ENCODE measurements around the gene COLQ.
"Not testable (repeated sequence)": the region's sequence is repeated elsewhere in the genome, so short reads cannot be mapped to it uniquely, and the experiment has no call there.

The COLQ gene

DNA sequence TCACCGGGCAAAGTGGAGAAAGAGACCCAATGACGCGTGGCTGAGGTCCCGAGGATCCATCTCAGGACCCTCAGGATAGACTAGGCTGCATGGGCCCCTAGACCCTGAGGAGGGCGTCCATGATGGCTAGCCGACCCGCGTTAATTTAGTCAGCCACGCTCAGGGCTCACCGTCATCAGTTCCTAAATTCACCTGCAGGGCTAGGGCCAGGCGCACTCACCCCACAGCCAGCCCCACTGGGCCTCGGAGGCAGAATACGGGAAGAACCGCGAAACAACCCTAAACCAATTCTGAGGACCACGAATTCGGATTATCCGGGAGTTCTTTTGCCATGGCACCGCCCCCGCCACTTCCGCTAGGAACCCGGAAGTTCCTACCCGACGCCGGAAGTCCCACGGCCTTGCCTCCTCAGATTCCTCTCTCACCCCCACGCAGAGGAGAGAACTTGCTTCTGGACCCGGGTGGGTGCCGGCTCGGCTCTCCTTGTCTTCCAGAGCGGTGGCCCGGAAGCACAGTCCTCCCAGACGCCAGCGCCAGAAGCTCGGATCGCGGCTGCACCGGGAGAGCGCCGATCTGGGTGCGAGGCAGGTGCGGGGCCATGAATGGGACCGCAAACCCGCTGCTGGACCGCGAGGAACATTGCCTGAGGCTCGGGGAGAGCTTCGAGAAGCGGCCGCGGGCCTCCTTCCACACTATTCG is 94.2 kb downstream of the COLQ start, which contains the start of the genes EAF1 and METTL6:
EAF1 (plus strand) TSS at position 417 of the 699 bp plus-strand sequence; CDS start at position 599, 182 bp downstream.
METTL6 (minus strand) TSS at position 363 of the 699 bp plus-strand sequence. CDS start 1,033 bp downstream, outside the sequence.
- peak; percentile 82 for DNase-seq (ENCODE audit: low read depth)

- DNase-seq (ENCODE audit: low read depth): no peak
Observed at GRCh38 chr3:15426579-15427118, 94.9 kb downstream of the COLQ start.

DNA sequence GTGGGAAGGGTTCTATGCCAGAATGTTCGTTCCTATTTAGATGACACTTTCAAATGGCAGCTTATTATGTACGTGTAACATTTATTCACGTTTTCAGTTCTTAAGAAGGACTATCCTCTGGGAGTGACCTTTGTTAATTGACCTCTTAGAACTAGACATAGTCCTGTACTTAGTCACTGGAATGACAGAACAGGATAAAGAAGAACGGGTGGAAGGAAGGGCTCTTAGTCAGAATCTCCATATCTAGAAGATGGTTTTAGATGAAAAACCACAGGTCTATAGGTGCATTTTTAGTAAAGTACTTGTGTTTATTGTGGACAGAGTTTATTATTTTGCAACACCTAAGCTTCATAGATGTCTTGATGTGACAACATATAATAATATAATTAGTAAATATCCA is 100.6 kb downstream of the COLQ start:
- no peak for DNase-seq (ENCODE audit: low read depth)

- DNase-seq (ENCODE audit: low read depth): not testable (repeated sequence)
Observed at GRCh38 chr3:15410966-15411365, 110.5 kb downstream of the COLQ start.

DNA sequence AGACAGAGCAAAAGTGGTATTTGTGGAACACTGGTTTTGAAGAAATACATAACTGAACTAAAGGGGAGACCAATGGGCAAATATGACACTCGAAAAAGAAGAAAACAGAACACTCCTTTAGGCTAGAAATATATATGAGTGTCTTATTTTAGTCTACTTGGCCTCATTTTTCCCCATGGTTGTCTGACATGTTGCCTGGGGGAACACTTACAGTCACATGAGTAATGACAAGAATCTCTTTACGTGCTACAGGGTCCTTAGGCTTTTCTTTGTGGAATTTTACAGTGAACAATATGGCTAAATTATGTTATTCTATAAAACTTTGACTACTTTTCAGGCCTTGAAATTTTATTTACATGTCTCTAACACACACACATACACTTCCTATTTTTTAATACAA is 111.7 kb downstream of the COLQ start:
- no peak for DNase-seq (ENCODE audit: low read depth)

DNA sequence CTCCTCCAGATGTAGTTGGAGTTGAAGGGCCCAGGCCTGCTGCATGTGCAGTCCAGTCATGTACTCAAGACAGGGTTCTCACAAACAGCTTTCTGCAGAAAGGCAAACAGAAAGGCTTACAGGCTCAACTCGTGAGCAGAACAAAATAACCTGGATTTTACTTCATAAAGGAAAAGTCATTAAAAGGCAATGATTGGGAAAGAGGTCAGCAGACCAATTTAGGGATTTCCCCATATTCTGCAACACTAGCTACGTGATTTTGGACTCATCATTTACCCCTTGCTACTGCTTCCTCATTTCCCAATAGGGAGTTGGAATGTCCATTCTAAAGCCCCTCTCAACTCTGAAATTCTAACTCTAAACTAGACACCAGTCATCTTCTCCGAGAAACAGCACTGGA is 112.3 kb downstream of the COLQ start:
- DNase-seq (ENCODE audit: low read depth): no peak

DNA sequence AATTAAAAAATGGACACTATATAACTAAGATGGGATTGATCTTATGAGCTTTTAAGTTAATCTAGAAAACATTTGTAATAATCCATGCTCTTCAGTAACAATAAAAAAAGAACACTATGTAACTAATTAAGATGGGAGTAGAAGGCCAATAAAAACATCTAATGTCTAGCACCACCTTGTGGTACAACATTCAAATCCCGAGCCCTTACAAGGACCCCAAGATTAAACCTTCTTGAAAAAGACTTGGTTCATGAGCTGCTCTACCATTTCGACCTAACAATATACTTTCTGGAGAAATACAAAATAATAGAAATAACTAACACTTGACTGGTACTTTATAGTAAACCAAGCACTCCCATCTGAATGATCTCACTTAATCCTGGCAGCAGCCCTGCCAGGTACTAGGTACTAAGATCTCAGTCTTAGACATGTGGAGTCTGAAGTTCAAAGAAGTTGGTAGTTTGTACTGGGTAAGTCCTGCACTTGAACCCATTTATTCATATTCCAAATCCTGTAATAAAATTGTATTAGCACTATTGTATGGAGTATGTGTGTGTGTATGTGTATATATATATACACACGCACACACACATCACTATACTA is 116.0 kb downstream of the COLQ start:
- DNase-seq (ENCODE audit: low read depth): no peak

GRCh38 chr3:15404767-15405166 is 116.7 kb downstream of the COLQ start:
- DNase-seq (ENCODE audit: low read depth): no peak

- no peak for DNase-seq (ENCODE audit: low read depth)
Observed at GRCh38 chr3:15403965-15404364, 117.5 kb downstream of the COLQ start.

- DNase-seq (ENCODE audit: low read depth): no peak
Observed at GRCh38 chr3:15403495-15403894, 118.0 kb downstream of the COLQ start.

- no peak for DNase-seq (ENCODE audit: low read depth)
Observed at GRCh38 chr3:15401936-15402335, 119.6 kb downstream of the COLQ start.

Data from activated T-cell treated with anti-CD3 and anti-CD28 coated beads for 24 hours (primary cell).